HCT116 (cell line): ENCODE measurements around the gene CYB5R2.
"Not testable (repeated sequence)": the region's sequence is repeated elsewhere in the genome, so short reads cannot be mapped to it uniquely, and the experiment has no call there.

Experiments
- CEBPB ChIP-seq: IDR thresholded peaks from 2 replicates; pipeline ENCODE4 v1.6.1; 2012; ENCODE audit warnings: low read depth
- EZH2 ChIP-seq: fragments of 200-600 bp; sonication (generic); IDR thresholded peaks from 2 replicates; pipeline ENCODE4 v1.6.1; 2017; ENCODE audit warnings: antibody characterized with exemption, mixed run types
- EZH2phosphoT487 ChIP-seq: fragments of 200-600 bp; IDR thresholded peaks from 2 replicates; pipeline ENCODE4 v1.6.1; 2018; ENCODE audit warnings: antibody characterized with exemption, borderline replicate concordance
- FOSL1 ChIP-seq: IDR thresholded peaks from 2 replicates; pipeline ENCODE4 v1.6.1; 2012; ENCODE audit warnings: low read depth
- POLR2AphosphoS5 ChIP-seq: IDR thresholded peaks from 2 replicates; pipeline ENCODE4 v1.6.1; 2011; ENCODE audit warnings: mild to moderate bottlenecking, low read depth, low read length, moderate library complexity
- SRF ChIP-seq: IDR thresholded peaks from 2 replicates; pipeline ENCODE4 v1.6.1; 2012; ENCODE audit warnings: low read depth
- TF ChIP-seq, protein P1 (sequence below), 3 experiments: fragments of 200-600 bp in 1 of 3; sonication (generic) in 1 of 3; IDR thresholded peaks in 2 of 3; conservative IDR thresholded peaks in 1 of 3; 2 replicates each; pipeline ENCODE4 v1.5.1; 2012 to 2017; ENCODE audit warnings: low read depth in 2 of 3, low read length in 2 of 3, antibody characterized with exemption in 1 of 3, borderline replicate concordance in 1 of 3, control low read depth in 1 of 3, mild to moderate bottlenecking in 1 of 3, mixed read lengths in 1 of 3, mixed run types in 1 of 3, moderate library complexity in 1 of 3; ENCODE audit not compliant: insufficient read depth in 1 of 3

DNA sequence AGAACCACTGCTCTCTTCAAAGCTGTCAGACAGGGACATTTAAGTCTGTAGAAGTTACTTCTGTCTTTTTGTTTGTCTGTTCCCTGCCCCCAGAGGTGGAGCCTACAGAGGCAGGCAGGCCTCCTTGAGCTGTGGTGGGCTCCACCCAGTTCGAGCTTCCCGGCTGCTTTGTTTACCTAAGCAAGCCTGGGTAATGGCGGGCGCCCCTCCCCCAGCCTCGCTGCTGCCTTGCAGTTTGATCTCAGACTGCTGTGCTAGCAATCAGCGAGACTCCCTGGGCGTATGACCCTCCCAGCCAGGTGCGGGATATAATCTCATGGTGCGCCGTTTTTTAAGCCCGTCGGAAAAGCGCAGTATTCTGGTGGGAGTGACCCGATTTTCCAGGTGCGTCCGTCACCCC is 9.8 kb downstream of the CYB5R2 start:
- not testable (repeated sequence) for TF ChIP-seq EZH2phosphoT487, CEBPB, FOSL1, SRF, POLR2AphosphoS5, EZH2
- TF ChIP-seq, protein P1, sequence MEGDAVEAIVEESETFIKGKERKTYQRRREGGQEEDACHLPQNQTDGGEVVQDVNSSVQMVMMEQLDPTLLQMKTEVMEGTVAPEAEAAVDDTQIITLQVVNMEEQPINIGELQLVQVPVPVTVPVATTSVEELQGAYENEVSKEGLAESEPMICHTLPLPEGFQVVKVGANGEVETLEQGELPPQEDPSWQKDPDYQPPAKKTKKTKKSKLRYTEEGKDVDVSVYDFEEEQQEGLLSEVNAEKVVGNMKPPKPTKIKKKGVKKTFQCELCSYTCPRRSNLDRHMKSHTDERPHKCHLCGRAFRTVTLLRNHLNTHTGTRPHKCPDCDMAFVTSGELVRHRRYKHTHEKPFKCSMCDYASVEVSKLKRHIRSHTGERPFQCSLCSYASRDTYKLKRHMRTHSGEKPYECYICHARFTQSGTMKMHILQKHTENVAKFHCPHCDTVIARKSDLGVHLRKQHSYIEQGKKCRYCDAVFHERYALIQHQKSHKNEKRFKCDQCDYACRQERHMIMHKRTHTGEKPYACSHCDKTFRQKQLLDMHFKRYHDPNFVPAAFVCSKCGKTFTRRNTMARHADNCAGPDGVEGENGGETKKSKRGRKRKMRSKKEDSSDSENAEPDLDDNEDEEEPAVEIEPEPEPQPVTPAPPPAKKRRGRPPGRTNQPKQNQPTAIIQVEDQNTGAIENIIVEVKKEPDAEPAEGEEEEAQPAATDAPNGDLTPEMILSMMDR (IDR thresholded peaks at IDR 0.05 in 2 of 3, conservative IDR thresholded peaks at IDR 0.05 in 1 of 3; ENCODE audit: borderline replicate concordance in 1 of 3, insufficient read depth in 1 of 3, low read depth in 2 of 3, low read length in 2 of 3) = not testable (repeated sequence)
